Ureter (tissue), 1 donor: ENCODE data around the gene C1orf141. TPM values are rescaled to one million over a fixed set of nuclear protein-coding genes. Genes with fewer than 3 reads are reported as not detected.
A peak's percentile ranks its signal among the peaks of the same experiment; 100 is the strongest.
"Not testable (repeated sequence)": the region's sequence is repeated elsewhere in the genome, so short reads cannot be mapped to it uniquely, and the experiment has no call there.

Experiments used
- DNase-seq: peaks from one replicate; pipeline ENCODE4 v3.0.0-alpha.2; 2020; ENCODE audit warnings: low spot score
- total RNA-seq: library from RNA; stranded (reverse); gene quantifications from one replicate; pipeline ENCODE4 v1.2.4, GENCODE V29; 2023
- donor health status: DM: yes; HTN: yes; CAD: no.

The C1orf141 gene
- not detected for total RNA-seq

DNA sequence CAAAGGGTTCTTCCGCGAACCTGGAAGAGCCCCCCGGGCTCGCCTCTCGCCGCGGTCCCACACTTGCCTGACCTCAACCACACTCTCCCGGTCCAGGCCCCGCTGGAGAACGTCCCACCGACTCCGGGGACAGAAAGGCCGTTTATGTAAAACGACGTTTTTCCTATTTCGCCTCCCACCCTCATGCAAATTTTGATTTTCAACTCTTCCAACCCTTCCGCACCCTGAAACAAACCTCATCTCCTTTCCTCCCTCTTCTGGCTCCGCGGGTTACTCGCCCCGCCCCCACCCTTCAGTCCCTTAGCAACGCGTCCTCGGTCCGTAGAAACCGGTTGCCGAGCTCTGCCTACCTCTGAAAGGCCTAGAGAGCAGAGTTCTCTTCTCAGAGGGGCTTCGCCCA, at the start of gene C1orf141:
Gene C1orf141, minus strand, starts transcription at position 276 of the 400 bp plus-strand sequence. CDS start 7,730 bp downstream, outside the sequence.
- no peak for DNase-seq

DNA sequence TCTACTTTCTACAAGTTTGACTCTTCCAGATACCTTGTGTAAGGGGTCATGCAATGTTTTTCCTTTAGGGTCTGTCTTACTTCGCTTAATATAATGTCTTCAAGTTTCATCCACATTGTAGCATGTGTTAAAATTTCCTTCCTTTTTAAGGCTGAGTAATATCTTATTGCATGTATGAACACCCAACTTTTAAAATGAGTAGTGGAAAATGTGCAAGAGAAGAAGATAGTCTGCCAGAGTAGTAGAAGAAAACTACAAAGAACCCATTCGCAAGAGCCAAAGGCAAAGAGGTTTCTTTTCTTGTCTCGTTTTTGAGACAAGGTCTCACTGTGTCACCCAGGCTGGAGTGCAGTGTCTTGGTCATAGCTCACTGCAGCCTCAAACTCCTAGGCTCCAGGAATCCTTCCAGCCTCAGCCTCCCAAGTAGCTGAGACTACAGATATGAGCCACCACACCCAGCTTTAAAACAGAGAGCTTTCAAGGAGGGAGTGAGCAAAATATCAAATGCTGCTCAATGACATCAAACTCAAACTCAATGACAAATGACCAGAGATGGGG, 40.8 kb upstream of the C1orf141 start:
- DNase-seq: no peak

- DNase-seq: no peak
Observed at GRCh38 chr1:67174716-67175284, 40.0 kb upstream of the C1orf141 start.

DNA sequence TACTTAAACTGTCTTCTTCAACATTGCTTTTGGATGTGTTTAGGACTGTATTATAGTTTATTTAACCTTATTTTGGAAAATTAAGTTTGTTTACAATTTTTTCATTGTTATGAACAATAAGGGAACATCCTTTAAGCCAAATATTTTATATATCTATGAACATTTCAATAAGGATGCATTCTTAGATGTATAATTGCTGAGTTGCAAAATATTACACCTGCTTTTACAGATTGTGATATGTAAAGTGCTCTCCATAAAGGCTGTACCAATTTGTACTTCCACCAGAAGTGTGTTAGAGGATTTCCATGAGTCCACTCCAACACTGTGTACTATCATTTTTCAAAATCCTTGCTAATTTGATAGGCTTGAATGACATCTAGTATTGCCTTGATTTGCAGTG, 39.2 kb upstream of the C1orf141 start:
- no peak for DNase-seq

DNA sequence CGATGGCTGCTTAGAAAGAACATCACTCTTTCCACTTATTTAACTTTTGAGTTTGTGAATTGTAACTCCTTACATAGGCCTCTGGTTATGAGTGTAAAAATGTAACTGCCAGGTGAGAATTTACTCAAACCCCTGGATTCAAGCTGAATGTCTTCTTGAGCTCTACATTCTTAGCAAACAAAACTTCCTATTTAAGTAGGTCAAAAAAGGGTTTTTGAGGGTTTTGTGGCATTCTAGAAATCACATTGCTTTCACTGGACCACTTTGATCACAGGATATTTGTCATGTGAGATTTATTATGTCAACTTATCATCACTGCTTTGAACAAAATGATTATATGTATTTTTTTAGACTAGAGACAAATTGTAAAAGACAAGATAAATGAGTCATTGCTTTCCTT, 37.2 kb upstream of the C1orf141 start:
- DNase-seq: no peak

DNA sequence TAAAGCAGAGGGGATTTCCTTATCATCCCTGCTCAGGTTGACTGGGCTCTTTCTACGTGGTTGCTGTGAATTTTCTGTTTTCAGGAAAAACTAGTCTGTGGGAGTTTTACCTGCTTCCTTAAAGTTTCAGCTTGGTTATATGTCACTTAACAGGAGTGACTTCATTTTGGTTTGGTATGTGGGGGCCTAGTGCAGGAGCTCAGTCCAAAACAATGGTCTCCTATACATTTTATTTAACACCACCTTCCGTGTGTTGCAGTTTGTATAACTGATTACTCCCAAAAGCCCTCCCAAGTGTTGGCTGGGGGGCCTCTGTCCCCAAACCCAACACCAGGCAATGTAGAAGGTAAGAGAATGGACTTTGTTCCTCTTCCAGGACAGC, 36.8 kb upstream of the C1orf141 start:
- DNase-seq: no peak

DNA sequence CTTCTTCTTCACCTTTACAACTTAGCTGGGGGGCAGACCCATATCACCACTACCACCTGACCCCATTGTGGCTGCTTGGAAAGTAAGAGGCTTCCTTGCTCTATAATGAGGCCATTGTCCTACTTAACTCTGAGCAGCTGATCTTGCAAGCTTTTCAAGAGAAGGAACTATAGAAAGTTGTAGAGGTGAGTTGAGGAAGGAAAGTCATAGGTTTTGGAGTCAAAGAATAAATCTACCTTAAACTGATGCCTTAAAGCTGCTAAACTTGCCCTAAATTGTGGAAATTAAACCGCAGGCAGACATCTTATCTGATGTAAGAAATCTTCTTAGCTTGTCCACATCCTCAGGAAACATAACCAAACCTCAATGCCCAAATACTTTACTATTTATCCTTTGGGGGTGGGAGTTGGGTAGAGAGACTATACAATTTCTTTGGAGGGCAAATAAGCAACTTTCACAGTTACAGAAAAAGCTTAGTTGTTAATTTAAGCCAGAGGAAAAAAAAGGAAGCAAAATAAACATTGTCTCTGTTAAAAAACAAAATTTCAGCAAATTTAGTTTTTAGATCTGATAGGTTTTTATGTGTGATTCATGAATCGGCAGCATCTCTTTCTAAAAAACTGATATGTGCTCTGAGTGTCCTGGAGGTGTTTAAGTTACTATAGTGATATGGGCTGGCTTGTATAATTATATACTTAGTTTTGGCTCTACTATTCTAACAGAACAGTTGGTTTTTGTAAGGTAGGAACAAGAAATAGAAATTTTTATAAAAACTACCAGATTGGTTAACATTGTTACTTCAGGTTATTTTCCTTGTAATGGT, 36.2 kb upstream of the C1orf141 start:
- no peak for DNase-seq

- DNase-seq: no peak
Observed at GRCh38 chr1:67169932-67170331, 35.2 kb upstream of the C1orf141 start.

DNA sequence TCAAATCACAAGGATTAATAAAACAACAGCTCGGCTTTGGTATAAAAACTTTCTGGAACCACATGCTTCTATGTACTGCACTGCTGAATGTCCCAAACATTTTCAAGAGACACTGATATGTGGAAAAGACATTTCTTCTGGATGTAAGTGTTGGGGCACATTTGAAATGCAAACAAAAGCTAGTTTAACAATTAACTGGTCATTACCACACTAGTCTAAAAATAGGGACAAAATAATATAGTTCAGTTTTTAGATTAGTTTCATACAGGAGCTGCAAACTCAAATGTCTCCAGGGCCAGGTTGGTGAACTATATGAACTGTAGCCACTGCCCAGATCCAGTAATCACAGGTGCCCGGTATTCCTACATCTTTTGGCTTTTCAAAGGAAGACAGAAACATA, 34.7 kb upstream of the C1orf141 start:
- DNase-seq: no peak

GRCh38 chr1:67166196-67166595, 31.4 kb upstream of the C1orf141 start, which contains the start of gene IL23R:
Gene IL23R, plus strand, starts transcription at chr1:67166454. Its CDS starts 1,667 bp downstream, at chr1:67168121.
- no peak for DNase-seq

DNA sequence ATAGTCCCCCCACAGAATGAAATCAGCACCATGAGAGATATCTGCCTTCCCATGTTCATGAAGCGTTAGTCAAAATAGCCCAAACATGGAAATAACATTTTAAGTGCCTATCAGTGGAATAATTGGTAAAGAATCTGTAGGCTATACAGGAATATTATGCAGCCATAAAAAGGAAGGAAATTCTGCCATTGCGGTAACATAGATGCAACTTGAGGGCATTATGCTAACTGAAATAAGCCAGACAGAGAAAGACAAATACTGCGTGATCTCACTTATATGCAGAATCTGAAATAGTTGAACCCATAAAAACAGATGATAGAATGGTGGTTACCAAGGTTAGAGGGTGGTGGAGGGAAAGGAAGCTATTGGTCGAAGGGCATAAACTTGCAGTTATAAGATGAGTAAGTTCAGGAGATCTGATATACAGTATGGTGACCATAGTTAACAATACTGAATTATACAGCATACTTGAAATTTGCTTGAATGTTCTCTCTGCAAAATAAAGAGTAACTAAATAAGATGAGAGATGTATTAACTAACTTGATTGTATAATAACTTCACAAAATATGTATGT, 30.8 kb upstream of the C1orf141 start:
- DNase-seq: no peak

DNA sequence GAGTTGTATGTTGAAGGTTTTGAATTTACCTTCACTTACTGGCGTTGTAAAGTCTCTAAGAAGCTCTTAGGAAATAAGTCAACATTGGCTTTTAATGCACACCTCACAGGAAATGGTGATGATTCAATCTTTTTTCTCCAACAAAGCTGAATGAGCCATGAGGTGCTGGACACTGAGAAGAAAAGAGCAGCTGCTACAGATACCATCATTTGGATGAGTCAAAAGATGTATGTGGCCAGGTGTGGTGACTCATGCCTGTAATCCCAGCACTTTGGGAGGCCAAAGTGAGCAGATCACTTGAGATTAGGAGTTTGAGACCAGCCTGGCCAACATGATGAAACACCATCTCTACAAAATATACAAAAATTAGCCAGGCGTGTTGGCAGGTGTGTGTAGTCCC, 28.2 kb upstream of the C1orf141 start:
- DNase-seq: no peak

DNA sequence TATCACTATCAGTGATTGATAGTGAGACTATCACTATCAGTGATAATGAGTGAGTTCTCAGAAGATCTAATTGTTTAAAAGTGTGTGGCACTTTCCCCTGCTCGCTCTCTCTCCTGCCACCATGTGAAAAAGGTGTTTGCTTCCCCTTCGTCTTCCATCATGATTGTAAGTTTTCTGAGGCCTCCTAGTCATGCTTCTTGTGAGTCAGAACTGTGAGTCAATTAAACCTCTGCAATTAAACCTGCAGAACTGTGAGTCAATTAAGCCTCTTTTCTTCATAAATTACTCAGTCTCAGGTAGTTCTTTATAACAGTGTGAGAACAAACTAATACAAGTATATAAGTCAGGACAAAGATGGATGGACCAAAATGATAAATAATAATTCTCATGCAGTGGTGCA, 24.5 kb upstream of the C1orf141 start:
- no peak for DNase-seq

- DNase-seq: no peak
Observed at GRCh38 chr1:67158401-67158800, 23.6 kb upstream of the C1orf141 start.

DNA sequence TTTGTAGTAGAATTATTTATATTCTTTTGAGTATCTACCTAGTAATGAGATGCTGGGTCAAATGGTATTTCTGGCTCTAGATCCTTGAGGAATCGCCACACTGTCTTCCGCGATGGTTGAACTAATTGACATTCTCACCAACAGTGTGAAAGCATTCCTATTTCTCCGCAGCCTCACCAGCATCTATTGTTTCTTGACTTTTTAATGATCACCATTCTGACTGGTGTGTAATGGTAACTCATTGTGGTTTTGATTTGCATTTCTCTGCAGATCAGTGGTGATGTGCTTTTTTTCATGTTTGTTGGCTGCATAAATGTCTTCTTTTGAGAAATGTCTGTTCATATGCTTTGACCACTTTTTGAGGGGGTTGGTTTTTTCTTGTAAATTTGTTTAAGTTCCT, 16.2 kb upstream of the C1orf141 start:
- no peak for DNase-seq

- DNase-seq: peak; percentile 81
Observed at GRCh38 chr1:67149179-67149770, 14.5 kb upstream of the C1orf141 start.

DNA sequence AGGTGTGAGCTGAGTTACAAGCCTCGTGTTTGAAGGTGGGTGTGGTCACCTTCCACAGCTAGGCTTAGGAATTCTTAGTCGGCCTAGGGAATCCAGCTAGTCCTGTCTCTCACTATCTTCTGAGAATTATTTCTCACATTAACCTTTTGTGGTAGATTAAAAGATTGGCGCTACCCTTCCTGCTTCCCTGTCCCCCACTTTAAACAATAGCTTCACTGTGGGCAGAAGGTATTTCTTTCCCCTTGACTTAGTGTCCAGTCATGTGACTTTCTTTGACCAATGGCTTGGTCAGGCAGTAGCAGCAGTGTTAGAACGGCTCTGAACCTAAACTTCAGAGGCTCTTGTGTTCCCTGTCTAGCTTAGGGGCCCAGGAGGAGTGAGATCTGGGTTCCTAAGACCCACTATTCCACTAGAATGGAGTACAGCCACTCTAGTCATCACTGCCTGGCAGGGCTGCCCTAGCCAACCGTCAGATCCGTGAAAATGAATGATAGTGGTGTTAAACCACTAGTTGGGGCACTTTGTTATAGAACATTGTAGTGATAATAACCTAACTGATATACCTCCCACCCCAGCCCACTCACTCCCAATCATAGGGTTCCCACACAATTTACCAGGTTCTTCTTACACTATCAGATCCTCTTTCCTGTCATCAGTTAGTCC, 13.9 kb upstream of the C1orf141 start:
- DNase-seq: no peak

GRCh38 chr1:67147973-67148372, 13.2 kb upstream of the C1orf141 start:
- DNase-seq: not testable (repeated sequence)

- no peak for DNase-seq
Observed at GRCh38 chr1:67146539-67146938, 11.8 kb upstream of the C1orf141 start.

DNA sequence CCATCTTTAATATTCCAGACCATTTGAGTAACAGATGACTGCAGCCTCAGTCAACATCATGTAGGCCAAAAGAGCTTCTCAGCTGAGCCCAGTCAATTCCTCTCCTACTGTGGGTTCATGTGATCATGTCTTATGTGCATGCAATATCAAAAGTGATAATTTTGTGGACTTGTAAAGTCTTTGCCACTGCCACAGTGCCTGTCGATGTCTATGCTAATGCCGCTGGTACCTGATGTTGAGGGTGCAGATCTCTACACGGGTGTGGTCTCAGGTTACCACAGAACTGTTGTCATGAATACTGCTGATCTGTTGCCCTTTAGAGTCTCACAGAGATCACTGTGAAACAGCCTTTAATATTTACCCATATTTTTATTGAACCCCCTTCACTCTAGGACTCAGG, 11.3 kb upstream of the C1orf141 start:
- no peak for DNase-seq

GRCh38 chr1:67144696-67145095, 9.9 kb upstream of the C1orf141 start:
- no peak for DNase-seq

- no peak for DNase-seq
Observed at GRCh38 chr1:67143966-67144365, 9.2 kb upstream of the C1orf141 start.
